ENCODE data around the gene CCDC33.

The CCDC33 gene

GRCh38 chr15:74244822-74245341 is 8.8 kb downstream of the CCDC33 start:
- TF ChIP-seq CTCF (IDR thresholded peaks at IDR 0.05; ENCODE audit: low read depth, low read length, missing control alignments): no peak
- H3K4me3 ChIP-seq (replicated peaks; ENCODE audit: low read depth, low read length): no peak overlapping the region
- no peak for DNase-seq (ENCODE audit: extremely low read depth, low read depth)

- DNase-seq (ENCODE audit: extremely low read depth, low read depth): no peak
- no peak overlapping the region for H3K4me3 ChIP-seq (replicated peaks; ENCODE audit: low read depth, low read length)
- no peak for TF ChIP-seq CTCF (IDR thresholded peaks at IDR 0.05; ENCODE audit: low read depth, low read length, missing control alignments)
Measured at GRCh38 chr15:74245342-74245931, 9.3 kb downstream of the CCDC33 start.

GRCh38 chr15:74250266-74250665 is 14.1 kb downstream of the CCDC33 start:
- no peak overlapping the region for H3K4me3 ChIP-seq (replicated peaks; ENCODE audit: low read depth, low read length)
- no peak for TF ChIP-seq CTCF (IDR thresholded peaks at IDR 0.05; ENCODE audit: low read depth, low read length, missing control alignments)
- DNase-seq (ENCODE audit: extremely low read depth, low read depth): no peak

GRCh38 chr15:74251131-74251811 is 15.1 kb downstream of the CCDC33 start:
- no peak for TF ChIP-seq CTCF (IDR thresholded peaks at IDR 0.05; ENCODE audit: low read depth, low read length, missing control alignments)
- no peak for DNase-seq (ENCODE audit: extremely low read depth, low read depth)
- H3K4me3 ChIP-seq (replicated peaks; ENCODE audit: low read depth, low read length): no peak overlapping the region

GRCh38 chr15:74252291-74252690 is 16.2 kb downstream of the CCDC33 start:
- DNase-seq (ENCODE audit: extremely low read depth, low read depth): no peak
- H3K4me3 ChIP-seq (replicated peaks; ENCODE audit: low read depth, low read length): no peak overlapping the region
- TF ChIP-seq CTCF (IDR thresholded peaks at IDR 0.05; ENCODE audit: low read depth, low read length, missing control alignments): no peak

GRCh38 chr15:74252721-74253120 is 16.6 kb downstream of the CCDC33 start:
- H3K4me3 ChIP-seq (replicated peaks; ENCODE audit: low read depth, low read length): no peak overlapping the region

More at GRCh38 chr15:74252721-74253120, 16.6 kb downstream of the CCDC33 start:
- TF ChIP-seq CTCF (IDR thresholded peaks at IDR 0.05; ENCODE audit: low read depth, low read length, missing control alignments): no peak
- DNase-seq (ENCODE audit: extremely low read depth, low read depth): no peak
